OCI-LY7 (cell line): ENCODE results near the gene PTPN18. TPM values are rescaled to one million over a fixed set of nuclear protein-coding genes. Genes with fewer than 3 reads are reported as not detected.
A peak's percentile ranks its signal among the peaks of the same experiment; 100 is the strongest.

Source experiments
- BruUV-seq: library from RNA; stranded (reverse); fragments of 400-500 nt; replicated peaks from 2 replicates; lab custom pipeline; 2021; lab: Mats Ljungman, UMichigan
- CTCF ChIA-PET: fragments of 300-600 bp; sonication (Branson Sonifier 250); formaldehyde crosslinking; loops from one replicate; lab custom pipeline; 2022; ENCODE audit warnings: antibody characterized with exemption; ENCODE audit not compliant: unreplicated experiment; lab: Charles Lee
- POLR2A ChIA-PET: fragments of 300-600 bp; sonication (Branson Sonifier 250); formaldehyde crosslinking; loops from one replicate; lab custom pipeline; 2022; ENCODE audit warnings: antibody characterized with exemption; lab: Charles Lee
- DNase-seq: peaks from one replicate; pipeline ENCODE4 v3.0.0-alpha.2; 2015; ENCODE audit warnings: low spot score
- H2AFZ ChIP-seq: fragments of 200-600 bp; sonication (generic), shearing (Covaris generic); 2 replicates; pipeline ENCODE4 v1.6.1; 2014; ENCODE audit warnings: mild to moderate bottlenecking, antibody characterized with exemption, low read length, moderate library complexity
- H3K27ac ChIP-seq: fragments of 200-600 bp; sonication (generic); 2 replicates; pipeline ENCODE4 v1.5.1; 2014; ENCODE audit warnings: mixed run types, low read depth, mild to moderate bottlenecking, moderate library complexity, low read length, inconsistent platforms; ENCODE audit not compliant: poor library complexity, severe bottlenecking
- H3K36me3 ChIP-seq: fragments of 200-600 bp; sonication (generic); 2 replicates; pipeline ENCODE4 v1.6.1; 2014; ENCODE audit warnings: mild to moderate bottlenecking, antibody characterized with exemption, low read length, moderate library complexity, mixed read lengths; ENCODE audit not compliant: insufficient read depth
- H3K4me1 ChIP-seq: fragments of 200-600 bp; sonication (generic); 2 replicates; pipeline ENCODE4 v1.5.1; 2014; ENCODE audit warnings: mild to moderate bottlenecking, low read length; ENCODE audit not compliant: insufficient read depth, poor library complexity, severe bottlenecking
- H3K4me2 ChIP-seq: fragments of 200-600 bp; sonication (generic); 2 replicates; pipeline ENCODE4 v1.6.1; 2014; ENCODE audit warnings: mild to moderate bottlenecking, low read length
- H3K4me3 ChIP-seq: fragments of 200-600 bp; sonication (generic); 2 replicates; pipeline ENCODE4 v1.5.1; 2014; ENCODE audit warnings: mild to moderate bottlenecking, low read depth, low read length; ENCODE audit not compliant: poor library complexity, severe bottlenecking
- H3K79me2 ChIP-seq: fragments of 200-600 bp; sonication (generic); 2 replicates; pipeline ENCODE4 v1.6.1; 2016; ENCODE audit warnings: low read depth, mild to moderate bottlenecking, low read length, moderate library complexity, mixed read lengths; ENCODE audit not compliant: insufficient read depth
- H3K9me2 ChIP-seq: fragments of 200-600 bp; sonication (generic); 2 replicates; pipeline ENCODE4 v1.6.1; 2016; ENCODE audit warnings: mild to moderate bottlenecking, low read length, mixed read lengths; ENCODE audit not compliant: insufficient read depth
- H3K9me3 ChIP-seq: fragments of 200-600 bp; sonication (generic); 2 replicates; pipeline ENCODE4 v1.6.1; 2014; ENCODE audit warnings: mild to moderate bottlenecking, mixed run types, low read length, mixed read lengths
- H4K20me1 ChIP-seq: fragments of 200-600 bp; sonication (generic); 2 replicates; pipeline ENCODE4 v1.6.1; 2014; ENCODE audit warnings: mild to moderate bottlenecking, antibody characterized with exemption, low read length, moderate library complexity, mixed read lengths; ENCODE audit not compliant: insufficient read depth
- CTCF ChIP-seq: fragments of 200-600 bp; sonication (generic); conservative IDR thresholded peaks from 2 replicates; pipeline ENCODE4 v1.5.1; 2014; ENCODE audit warnings: mild to moderate bottlenecking, antibody characterized with exemption, low read length, moderate library complexity, mixed read lengths
- EZH2phosphoT487 ChIP-seq: fragments of 200-600 bp; sonication (generic); IDR thresholded peaks from 2 replicates; pipeline ENCODE4 v1.6.1; 2018; ENCODE audit warnings: low read depth, borderline replicate concordance, mild to moderate bottlenecking, mixed run types, antibody characterized with exemption, low read length, moderate library complexity, mixed read lengths
- intact Hi-C: fragments of 100-400 bp; cut with micrococcal nuclease; formaldehyde crosslinking; loops from one replicate; pipeline ENCODE4 v1.10.0; 2022; ENCODE audit not compliant: unreplicated experiment
- total RNA-seq, 2 experiments: library from RNA; depleted of rRNA in 1 of 2; stranded (reverse); fragments of >200 nt in 1 of 2; shearing (Covaris generic) in 1 of 2; gene quantifications; 2 replicates each; pipeline ENCODE4 v1.2.3, GENCODE V29; 2014 to 2022

PTPN18 gene
- total RNA-seq, 2 experiments from 2014 or later = 96.6 to 309 TPM

DNA sequence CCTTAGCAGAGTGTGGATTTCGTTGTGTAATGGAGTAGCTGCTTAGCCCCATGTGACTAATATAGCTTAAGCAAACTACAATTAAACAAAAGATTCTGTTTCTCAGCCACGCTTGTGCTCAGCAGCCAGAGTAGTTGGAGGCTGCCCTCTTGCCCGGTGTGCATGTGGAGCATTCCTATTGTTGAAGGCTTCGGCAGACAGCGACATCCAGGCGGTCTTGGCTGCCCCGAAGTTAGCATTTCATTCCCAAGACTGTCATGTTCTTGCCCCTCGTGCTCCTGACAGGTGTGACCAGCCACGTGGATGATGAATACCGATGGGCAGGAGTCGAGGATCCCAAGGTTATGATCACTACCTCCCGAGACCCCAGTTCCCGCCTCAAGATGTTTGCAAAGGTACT is 10.8 kb upstream of the PTPN18 start:
- BruUV-seq = no TSS peak
- Histone ChIP-seq H3K27ac (peak overlapping the region; percentile 96), H3K9me2 (no peaks in the 10 kb centered on the region), H3K4me2 (peak overlapping the region; percentile 99), H3K36me3 (peaks cover 77% of the 10 kb centered on the region), H2AFZ (no peak overlapping the region), H3K9me3 (no peaks in the 10 kb centered on the region), H4K20me1 (no peaks in the 10 kb centered on the region), H3K4me3 (peak overlapping the region; percentile 97), H3K4me1 (peaks cover 69% of the 10 kb centered on the region), H3K79me2 (peaks cover 63% of the 10 kb centered on the region)
- ChIA-PET POLR2A (interaction anchor here (1.5 to 15.9 kb wide), 8 partner anchors 8 to 45 kb away, joined by 5 to 251 read pairs (median 10); no protein-coding TSS in a partner anchor), CTCF (interaction anchor here (0.7 to 1.1 kb wide), 2 partner anchors 31 to 45 kb away, joined by 3 read pairs; no protein-coding TSS in a partner anchor)
- no peak for DNase-seq
- intact Hi-C loops = no loop called here
- TF ChIP-seq CTCF (no peak), EZH2phosphoT487 (no peak)

- Histone ChIP-seq H3K9me2 (no peaks in the 10 kb centered on the region), H3K9me3 (no peaks in the 10 kb centered on the region), H3K4me1 (peaks cover 69% of the 10 kb centered on the region), H3K4me3 (peak overlapping the region; percentile 97), H4K20me1 (no peaks in the 10 kb centered on the region), H3K79me2 (peaks cover 67% of the 10 kb centered on the region), H3K4me2 (peak overlapping the region; percentile 99), H3K36me3 (peaks cover 75% of the 10 kb centered on the region), H2AFZ (no peak overlapping the region), H3K27ac (peak overlapping the region; percentile 96)
- intact Hi-C loops = no loop called here
- no peak for TF ChIP-seq CTCF
- no peak for TF ChIP-seq EZH2phosphoT487
- no TSS peak for BruUV-seq
- POLR2A ChIA-PET = interaction anchor here (1.1 to 15.9 kb wide), 6 partner anchors 7 to 42 kb away, joined by 3 to 251 read pairs (median 30); no protein-coding TSS in a partner anchor
- CTCF ChIA-PET = interaction anchor here (1.1 kb wide), 1 partner anchor 30 kb away, joined by 3 read pairs; no protein-coding TSS in a partner anchor
- DNase-seq = peak; percentile 31
These were observed 10.2 kb upstream of the PTPN18 start for GRCh38 chr2:130345611-130346010.
